HG03354 (cell line): Measurements from ENCODE around the gene ADGRG2.

Source experiments
- ATAC-seq: cut with Tn5 transposase; IDR thresholded peaks from one replicate; pipeline ENCODE4 v1.9.1; 2021; ENCODE audit warnings: mild to moderate bottlenecking; ENCODE audit not compliant: unreplicated experiment, poor library complexity, severe bottlenecking

Gene ADGRG2

GRCh38 chrX:18964026-18964425, 158.2 kb downstream of the ADGRG2 start:
- no peak for ATAC-seq

- no peak for ATAC-seq
Measured at GRCh38 chrX:18962329-18962728, 159.9 kb downstream of the ADGRG2 start.

- ATAC-seq, result no peak
Measured at GRCh38 chrX:18961686-18962085, 160.6 kb downstream of the ADGRG2 start.

- ATAC-seq, result no peak
Measured at GRCh38 chrX:18956303-18957032, 165.8 kb downstream of the ADGRG2 start.

GRCh38 chrX:18955676-18956075, 166.6 kb downstream of the ADGRG2 start:
- no peak for ATAC-seq

GRCh38 chrX:18951032-18951431, 171.2 kb downstream of the ADGRG2 start:
- ATAC-seq, result no peak

- no peak for ATAC-seq
Measured at GRCh38 chrX:18949944-18950301, 172.3 kb downstream of the ADGRG2 start.

GRCh38 chrX:18949291-18949943, 172.9 kb downstream of the ADGRG2 start:
- no peak for ATAC-seq

- no peak for ATAC-seq
Measured at GRCh38 chrX:18946611-18947010, 175.7 kb downstream of the ADGRG2 start.

GRCh38 chrX:18946157-18946556, 176.1 kb downstream of the ADGRG2 start:
- no peak for ATAC-seq

GRCh38 chrX:18945483-18945882, 176.8 kb downstream of the ADGRG2 start:
- no peak for ATAC-seq

- no peak for ATAC-seq
Measured at GRCh38 chrX:18944482-18944881, 177.8 kb downstream of the ADGRG2 start.

- ATAC-seq, result no peak
Measured at GRCh38 chrX:18941896-18942295, 180.4 kb downstream of the ADGRG2 start.
